ENCODE results near the gene TMEM236.
"Not testable (repeated sequence)": the region's sequence is repeated elsewhere in the genome, so short reads cannot be mapped to it uniquely, and the experiment has no call there.

The TMEM236 gene, protein sequence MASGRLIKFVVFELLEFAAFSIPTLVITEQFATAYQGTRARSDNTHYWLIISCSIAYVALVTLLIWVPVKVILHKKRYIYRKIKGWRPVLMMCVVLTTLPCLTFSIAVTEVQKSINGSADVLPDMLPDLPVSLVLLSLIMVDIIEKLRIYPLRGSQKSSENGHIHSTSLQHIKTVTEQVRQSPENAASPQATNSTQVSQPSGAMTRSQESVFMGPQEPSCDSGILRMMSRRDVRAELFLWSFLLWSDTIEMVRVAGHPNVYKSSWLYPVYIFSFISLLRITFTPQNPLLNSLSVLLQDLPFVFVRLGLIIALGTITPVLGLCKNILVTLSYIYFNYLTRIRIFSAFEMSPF

DNA sequence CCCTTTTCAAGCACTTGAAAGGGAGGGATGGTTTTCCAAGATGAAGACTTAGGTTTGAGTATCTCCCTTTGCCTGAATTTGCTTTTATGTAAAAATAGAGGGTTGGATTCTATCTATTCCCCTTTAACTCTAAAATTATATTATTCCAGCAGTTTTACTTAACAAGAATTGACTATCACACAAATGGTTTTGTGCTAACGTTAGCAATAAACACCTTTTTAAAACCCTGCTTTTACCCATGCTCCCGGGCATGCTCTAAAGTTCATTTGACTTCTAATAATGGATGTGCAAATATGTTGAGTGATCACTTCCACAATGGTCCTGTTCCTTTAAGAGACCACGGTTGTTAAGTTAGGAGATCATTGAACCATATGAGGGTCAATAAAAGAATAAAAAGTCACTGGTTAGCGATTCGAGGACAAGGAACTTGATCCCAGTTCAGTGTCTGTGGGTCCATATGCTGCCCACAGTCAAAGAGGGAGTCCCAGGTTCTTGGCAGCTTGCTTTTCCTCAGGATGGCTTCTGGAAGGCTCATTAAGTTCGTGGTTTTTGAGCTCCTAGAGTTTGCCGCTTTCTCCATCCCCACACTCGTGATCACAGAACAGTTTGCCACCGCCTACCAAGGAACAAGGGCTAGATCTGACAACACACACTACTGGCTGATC lies at the start of gene TMEM236:
Gene TMEM236 (plus strand): TSS at position 421 of the 665 bp plus-strand sequence. CDS start 95 bp downstream, at position 516.
- no peak for DNase-seq

DNA sequence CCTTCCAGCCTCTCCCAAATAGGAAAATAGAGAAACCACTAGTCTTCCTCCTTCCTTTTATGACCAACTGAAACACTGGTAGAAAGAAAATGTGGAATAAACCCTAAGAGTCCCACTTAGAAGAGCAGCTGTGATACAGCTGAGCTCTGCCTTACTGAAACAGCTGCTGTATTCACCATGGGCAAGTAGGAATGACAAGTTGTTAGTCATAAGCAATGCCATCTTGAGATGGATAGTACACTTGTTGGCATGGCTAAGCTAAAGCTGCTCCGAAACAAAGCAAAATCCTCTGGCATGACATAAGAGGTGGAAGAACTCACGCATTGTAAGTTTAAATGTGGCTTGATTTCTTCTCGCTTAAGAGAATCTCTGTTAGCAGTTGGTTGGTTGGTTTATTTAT lies 48.3 kb upstream of the TMEM236 start:
- no peak for DNase-seq

GRCh38 chr10:17708821-17709220 lies 43.2 kb upstream of the TMEM236 start:
- DNase-seq, result no peak

DNA sequence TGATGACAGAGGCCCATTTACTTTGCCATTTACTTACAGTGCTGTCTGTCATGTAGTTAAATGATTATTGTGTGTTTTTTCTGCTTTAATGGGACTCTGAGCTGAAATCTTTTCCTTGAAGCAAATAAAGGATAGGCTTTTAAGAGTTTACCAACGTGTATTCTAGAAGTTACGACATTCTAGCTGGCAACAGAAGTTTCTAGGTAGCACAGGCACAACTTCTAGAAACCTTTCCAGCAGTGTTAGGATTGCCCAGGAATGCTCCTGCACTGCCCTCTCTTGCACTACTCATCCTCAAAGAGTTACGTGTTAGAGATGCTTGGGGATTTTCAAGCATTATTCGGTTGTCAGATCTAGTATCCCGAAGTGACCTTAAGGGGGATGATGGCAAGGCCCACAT lies 42.5 kb upstream of the TMEM236 start:
- no peak for DNase-seq

DNA sequence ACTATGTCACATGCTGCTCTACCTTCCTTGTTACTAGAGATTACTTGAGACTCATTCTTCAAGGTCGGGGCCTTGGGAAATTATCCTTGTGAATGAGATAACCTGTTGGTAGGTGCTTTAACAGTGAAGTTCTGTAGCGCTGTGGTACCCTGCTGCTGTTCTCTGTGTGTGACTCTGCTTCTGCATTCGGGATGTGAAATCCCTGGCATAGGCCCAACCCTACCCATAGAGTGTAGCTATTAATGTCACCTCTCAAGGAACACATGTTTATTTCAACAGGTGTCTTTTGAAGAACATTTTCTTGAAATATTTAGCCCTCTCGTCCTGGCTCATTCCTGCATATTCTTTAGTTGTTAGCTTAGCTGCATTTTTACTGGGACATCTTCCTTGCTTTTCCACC lies 41.8 kb upstream of the TMEM236 start:
- DNase-seq, result no peak

GRCh38 chr10:17712053-17712452 lies 39.9 kb upstream of the TMEM236 start:
- no peak for DNase-seq

GRCh38 chr10:17712717-17713471 lies 39.1 kb upstream of the TMEM236 start:
- no peak for DNase-seq

DNA sequence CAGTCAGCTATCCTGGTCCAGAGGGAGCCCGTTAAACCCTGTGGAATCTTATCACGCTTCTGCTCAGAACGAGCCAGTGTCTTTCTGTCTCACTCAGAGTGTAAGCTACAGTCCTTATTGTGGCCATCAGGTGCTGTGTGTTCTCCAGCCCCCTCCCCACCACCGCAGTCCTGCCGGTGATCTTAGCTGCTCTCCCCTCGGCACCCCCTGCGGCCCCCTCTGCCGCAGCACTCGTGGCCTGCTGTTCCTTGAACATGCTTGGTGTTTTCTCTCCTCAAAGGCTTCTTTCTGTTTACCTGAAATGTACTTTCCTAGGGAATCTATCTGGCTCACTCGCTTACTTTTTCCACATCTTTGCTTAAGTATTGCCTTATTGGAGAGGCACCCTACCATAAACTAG lies 38.2 kb upstream of the TMEM236 start:
- DNase-seq, result no peak

DNA sequence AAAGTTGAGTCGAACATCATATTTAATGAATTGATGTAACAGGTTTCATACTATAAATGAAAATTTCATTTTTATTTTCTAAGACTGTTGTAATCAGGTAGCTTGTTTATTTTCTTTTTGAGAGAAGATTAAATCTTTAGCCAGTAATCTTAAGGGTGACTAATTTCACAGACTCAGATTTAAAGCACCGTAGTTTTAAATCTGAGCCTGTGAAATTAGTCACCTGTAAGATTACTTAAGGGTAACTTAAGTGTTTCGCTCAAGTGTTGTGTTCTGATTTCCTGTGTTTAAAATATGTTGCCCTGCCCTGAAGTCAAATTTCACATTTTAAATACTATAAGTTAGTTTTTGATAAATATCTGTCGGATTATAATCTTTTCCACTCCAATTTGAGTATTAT lies 35.8 kb upstream of the TMEM236 start:
- no peak for DNase-seq

DNA sequence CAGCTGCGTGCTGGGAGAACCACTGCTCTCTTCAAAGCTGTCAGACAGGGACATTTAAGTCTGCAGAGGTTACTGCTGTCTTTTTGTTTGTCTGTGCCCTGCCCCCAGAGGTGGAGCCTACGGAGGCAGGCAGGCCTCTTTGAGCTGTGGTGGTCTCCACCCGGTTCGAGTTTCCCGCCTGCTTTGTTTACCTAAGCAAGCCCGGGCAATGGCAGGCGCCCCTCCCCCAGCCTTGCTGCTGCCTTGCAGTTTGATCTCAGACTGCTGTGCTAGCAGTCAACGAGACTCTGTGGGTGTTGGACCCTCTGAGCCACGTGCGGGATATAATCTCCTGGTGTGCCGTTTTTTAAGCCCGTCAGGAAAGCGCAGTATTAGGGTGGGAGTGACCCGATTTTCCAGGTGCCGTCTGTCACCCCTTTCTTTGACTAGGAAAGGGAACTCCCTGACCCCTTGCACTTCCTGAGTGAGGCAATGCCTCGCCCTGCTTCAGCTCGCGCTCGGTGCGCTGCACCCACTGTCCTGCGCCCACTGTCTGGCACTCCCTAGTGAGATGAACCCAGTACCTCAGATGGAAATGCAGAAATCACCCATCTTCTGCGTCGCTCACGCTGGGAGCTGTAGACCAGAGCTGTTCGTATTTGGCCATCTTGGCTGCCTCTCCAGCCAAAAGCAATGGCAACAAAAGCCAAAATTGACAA lies 29.5 kb upstream of the TMEM236 start:
- DNase-seq, result not testable (repeated sequence)

DNA sequence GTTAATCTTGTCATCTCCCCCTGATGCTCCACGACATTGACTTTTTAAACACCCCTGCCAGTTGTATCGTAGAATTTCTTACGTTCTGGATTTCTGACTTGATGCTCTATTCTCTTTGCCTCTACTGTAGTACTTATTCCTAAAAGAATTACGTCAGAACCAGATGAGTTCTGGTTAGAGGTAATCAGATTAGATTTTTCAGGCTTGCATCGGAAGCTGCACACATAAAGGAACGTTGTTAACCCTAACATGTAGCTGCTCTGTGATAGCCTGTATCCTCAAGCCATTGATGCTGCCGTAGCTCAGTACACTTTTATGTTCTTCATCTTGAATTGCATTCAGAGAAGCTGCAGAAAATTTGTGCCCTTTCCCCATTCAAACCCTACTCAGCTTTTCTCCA lies 26.3 kb upstream of the TMEM236 start:
- DNase-seq, result no peak

DNA sequence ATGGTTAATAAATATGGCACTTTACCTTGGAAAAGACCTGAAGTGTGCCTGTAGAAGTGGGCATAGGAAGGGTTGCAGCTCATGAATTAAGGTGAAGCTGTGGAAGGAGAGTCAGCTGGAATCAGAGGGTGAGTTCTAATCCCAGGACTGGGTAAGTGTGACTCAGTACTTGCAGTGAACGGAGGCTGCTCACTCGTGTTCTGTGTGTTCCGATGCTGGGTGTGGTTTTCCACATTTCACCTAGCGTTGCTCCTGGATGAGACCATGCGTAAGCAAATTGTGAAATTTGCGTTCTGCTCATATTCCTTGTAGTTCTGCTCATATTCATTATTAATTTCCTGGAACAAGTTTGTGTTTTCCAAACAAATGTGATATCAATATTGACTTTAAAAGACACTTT lies 22.4 kb upstream of the TMEM236 start:
- DNase-seq, result no peak

DNA sequence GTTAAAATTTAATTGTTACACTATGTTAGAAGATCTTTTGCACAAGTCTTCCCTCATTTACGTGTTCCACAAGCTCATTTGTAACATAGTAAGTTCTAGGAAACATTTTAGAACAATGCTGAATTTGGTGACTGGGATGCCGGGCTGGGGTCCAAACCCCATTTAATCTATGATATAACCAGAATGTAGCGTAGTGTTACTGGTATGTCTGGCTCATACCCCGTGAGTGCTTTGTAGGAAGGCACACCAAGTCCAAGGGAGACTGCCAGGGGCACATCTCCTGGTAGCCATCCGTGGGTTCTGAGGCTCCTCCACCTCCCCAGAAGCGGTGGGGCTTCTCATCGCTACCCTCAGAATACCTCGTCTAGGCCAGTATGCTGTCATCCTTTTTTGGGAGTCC lies 21.3 kb upstream of the TMEM236 start:
- no peak for DNase-seq

DNA sequence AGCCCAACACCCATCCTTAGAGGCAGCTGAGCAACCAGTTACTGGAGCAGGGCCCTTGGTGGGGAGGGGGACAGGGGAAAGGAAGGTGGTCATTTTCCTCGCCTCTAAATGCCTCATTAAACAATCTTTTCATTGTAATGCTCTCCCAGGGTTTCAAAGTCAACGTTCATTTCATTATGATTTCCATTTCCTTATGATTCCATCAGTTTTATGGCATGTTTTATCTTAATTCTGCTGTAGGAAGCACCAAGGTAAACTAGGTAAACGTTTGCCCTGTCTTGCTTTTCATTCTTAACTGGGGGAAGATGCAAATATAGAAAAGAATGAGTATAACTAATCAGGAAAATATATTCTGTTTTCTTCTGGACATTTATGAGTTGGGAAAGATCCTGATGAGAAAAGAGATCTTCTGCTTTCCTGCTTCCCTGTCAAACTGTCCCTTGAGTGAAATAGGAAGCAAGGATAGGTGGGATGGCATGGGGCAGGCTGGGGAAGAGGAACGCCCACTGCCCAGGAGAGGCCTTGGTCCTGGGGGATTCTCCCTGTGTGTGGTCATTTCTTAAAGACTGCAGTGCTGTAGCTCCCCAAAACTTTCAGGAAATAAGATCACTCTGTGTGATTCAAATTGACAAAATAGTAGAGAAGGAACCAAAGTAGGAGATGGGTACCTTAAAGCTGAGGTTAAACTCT lies 20.5 kb upstream of the TMEM236 start:
- DNase-seq, result no peak

- DNase-seq, result no peak
Measured at GRCh38 chr10:17733620-17734019, 18.4 kb upstream of the TMEM236 start.

DNA sequence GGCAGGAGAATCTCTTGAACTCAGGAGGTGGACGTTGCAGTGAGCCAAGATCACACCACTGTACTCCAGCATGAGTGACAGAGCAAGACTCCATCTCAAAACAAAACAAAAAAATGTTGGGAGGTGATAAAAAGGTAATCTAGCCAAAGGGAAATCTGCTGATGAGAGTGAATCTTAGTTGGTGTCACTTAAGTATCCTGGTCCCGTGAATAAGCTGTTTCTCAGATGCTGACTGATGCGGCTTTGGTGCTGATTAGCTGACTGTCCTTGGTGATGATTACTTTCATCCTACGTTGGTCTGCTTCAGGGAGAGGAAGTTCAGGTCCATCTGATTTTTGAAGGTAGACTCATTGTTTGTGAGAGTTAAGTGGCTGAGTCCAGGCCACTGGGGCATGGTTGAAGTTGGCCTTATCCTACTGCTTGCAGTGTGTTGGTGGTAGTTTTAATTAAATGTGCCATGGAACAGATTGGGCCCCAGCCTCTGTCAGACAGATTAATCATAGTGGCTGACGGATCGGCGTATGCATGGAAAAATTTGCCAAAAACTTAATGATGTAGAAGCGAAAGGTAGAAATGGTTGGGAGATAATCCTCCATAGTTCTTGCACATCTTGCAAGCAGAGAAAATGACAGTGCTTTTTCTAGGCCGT lies 17.4 kb upstream of the TMEM236 start:
- DNase-seq, result no peak

- DNase-seq, result no peak
Measured at GRCh38 chr10:17735166-17735941, 16.6 kb upstream of the TMEM236 start.

DNA sequence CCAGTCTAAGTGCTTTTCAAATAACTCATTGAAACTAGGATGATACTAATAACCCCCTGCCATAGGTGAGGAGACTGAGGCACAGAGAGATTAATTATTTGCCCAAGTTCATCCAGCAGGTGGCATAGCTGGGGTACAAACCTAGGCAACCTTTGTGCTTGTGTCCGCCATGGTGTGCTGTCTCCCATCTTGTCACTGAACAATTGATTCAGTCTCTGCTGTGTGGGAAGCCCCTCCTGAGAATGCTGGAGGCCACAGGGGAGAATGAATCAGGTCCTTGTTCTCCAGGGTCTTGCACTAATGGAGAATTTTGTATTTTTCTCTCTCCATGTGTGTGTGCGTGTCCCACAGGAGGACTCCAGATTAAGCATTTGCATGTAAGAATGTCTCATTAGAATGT lies 15.8 kb upstream of the TMEM236 start:
- DNase-seq, result no peak

DNA sequence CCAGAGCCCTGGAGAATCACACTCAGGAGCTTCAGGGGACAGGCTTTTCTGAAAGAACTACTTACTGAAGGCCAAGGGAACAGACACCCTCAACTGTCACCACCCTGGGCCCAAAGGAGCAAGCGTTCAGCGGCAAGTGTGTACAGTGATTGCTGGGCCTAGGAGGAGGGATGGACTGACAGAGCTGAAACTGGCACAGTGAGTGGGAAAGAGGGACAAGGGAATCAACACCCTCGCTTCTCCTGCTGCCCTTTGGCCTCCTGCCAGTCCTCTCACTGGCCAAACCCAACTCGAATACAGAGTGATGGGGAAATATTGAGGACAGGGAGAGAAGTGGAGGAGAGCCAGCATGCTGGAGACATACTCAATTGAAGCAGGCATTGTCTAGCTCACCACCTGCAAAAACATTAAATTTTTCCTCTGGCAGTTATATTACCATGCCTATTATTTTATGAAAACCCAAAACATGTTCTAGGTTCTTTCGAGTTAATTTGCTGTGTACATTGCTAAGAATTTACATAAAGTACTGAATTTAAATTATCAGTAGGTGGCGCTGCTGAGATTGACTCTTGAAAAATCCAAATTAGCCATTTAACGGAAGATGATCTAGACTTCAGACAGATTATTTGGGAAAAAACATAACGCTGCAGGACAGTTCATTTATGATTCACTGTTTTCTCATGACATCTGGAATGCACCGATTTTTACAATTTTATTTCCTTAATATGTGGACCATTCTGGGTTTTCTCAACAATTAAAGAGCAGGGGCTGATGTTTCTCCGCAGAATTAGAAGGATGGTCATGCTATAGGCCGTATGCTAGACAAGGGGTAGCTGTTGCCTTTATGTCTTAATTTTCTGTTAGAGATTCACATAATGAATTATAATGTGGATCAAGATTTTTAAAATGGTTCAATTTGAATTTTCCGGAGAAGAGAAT lies 14.7 kb upstream of the TMEM236 start:
- no peak for DNase-seq

- DNase-seq, result no peak
Measured at GRCh38 chr10:17740668-17741067, 11.3 kb upstream of the TMEM236 start.
